Tibial artery (tissue), 4 donors: ENCODE measurements around the gene SCRN1.

ENCODE experiments used
- DNase-seq, 2 donors: peaks; one replicate each; pipeline ENCODE4 v3.0.0-alpha.2; 2019
- H3K27ac ChIP-seq, 2 donors: fragments of 200-600 bp; sonication (generic) in 1 of 2; 1 replicate in 1 of 2; 2 replicates in 1 of 2; pipeline ENCODE4 v1.5.1; 2018 to 2019; ENCODE audit warnings: mild to moderate bottlenecking in 1 of 2
- H3K27me3 ChIP-seq, 2 donors: fragments of 200-600 bp; sonication (generic) in 1 of 2; one replicate each; pipeline versions ENCODE4 v1.5.1 to v1.6.0; 2016 to 2019
- H3K36me3 ChIP-seq, 3 donors: fragments of 200-600 bp; sonication (generic) in 2 of 3; one replicate each; pipeline ENCODE4 v1.5.1; 2016 to 2019; ENCODE audit warnings: mild to moderate bottlenecking in 2 of 3
- H3K4me1 ChIP-seq, 4 donors: fragments of 200-600 bp; sonication (generic) in 2 of 4; 1 replicate in 3 of 4; 2 replicates in 1 of 4; pipeline ENCODE4 v1.5.1; 2016 to 2019
- H3K4me3 ChIP-seq, 2 donors: fragments of 200-600 bp; sonication (generic) in 1 of 2; 1 replicate in 1 of 2; 2 replicates in 1 of 2; pipeline ENCODE4 v1.5.1; 2018 to 2019; ENCODE audit warnings: mild to moderate bottlenecking in 2 of 2
- H3K9me3 ChIP-seq, 3 donors: fragments of 200-600 bp; sonication (generic) in 1 of 3; one replicate each; pipeline ENCODE4 v1.5.1; 2016 to 2019
- CTCF ChIP-seq, 2 experiments: fragments of 200-600 bp in 1 of 2; fragments of 450-650 bp in 1 of 2; IDR thresholded peaks; one replicate each; pipeline ENCODE4 v1.5.1; 2017 to 2019; ENCODE audit warnings: antibody characterized with exemption in 2 of 2, mild to moderate bottlenecking in 1 of 2, moderate library complexity in 1 of 2
- intact Hi-C: fragments of 100-400 bp; cut with DNase I; formaldehyde crosslinking; loops from one replicate; pipeline ENCODE4 v1.15.0; 2023; ENCODE audit warnings: low total_unique reads

SCRN1 gene

GRCh38 chr7:29977886-29978651 is 11.5 kb downstream of the SCRN1 start:
- intact Hi-C loops = no loop called here
- no peak for DNase-seq
- no peak overlapping the region for H3K27ac ChIP-seq
- H3K9me3 ChIP-seq = no peaks in the 10 kb centered on the region
- peaks cover 0 to 7% (median 0%) of the 10 kb centered on the region in 4 donors for H3K4me1 ChIP-seq
- no peak overlapping the region for H3K4me3 ChIP-seq
- no peaks in the 10 kb centered on the region for H3K36me3 ChIP-seq
- no peak for TF ChIP-seq CTCF (IDR thresholded peaks at IDR 0.05)
- no peaks in the 10 kb centered on the region for H3K27me3 ChIP-seq

GRCh38 chr7:29976673-29977415 is 12.8 kb downstream of the SCRN1 start:
- Histone ChIP-seq H3K4me3 (no peak overlapping the region), H3K27ac (no peak overlapping the region)
- no peak for DNase-seq

DNA sequence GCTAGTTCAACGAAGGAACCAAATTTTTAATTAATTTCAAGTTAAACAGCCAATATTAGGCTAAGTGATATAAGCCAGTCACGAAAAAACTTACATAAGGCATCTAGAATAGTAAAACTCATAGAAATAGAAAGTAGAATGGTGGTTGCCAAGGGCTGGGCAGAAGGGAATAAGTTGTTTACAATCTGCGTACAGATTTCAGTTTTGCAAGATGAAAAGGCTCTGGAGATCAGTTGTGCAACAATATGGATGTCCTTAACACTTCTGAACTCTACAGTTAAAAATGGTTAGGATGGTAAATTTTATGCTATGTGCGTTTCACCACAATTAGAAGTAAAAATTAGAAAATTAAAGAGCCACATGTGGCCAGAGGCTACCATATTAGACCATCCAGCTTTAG is 13.3 kb downstream of the SCRN1 start:
- Histone ChIP-seq H3K4me1 (peaks cover 0 to 7% (median 0%) of the 10 kb centered on the region in 4 donors), H3K27me3 (no peaks in the 10 kb centered on the region), H3K4me3 (no peak overlapping the region), H3K9me3 (no peaks in the 10 kb centered on the region), H3K27ac (no peak overlapping the region), H3K36me3 (no peaks in the 10 kb centered on the region)
- DNase-seq = no peak
- intact Hi-C loops = no loop called here
- TF ChIP-seq CTCF (IDR thresholded peaks at IDR 0.05) = no peak

More at GRCh38 chr7:29976673-29977415, 12.8 kb downstream of the SCRN1 start:
- Histone ChIP-seq H3K4me1 (peaks cover 0 to 7% (median 0%) of the 10 kb centered on the region in 4 donors), H3K9me3 (no peaks in the 10 kb centered on the region), H3K36me3 (no peaks in the 10 kb centered on the region), H3K27me3 (no peaks in the 10 kb centered on the region)
- intact Hi-C loops = no loop called here
- no peak for TF ChIP-seq CTCF (IDR thresholded peaks at IDR 0.05)

DNA sequence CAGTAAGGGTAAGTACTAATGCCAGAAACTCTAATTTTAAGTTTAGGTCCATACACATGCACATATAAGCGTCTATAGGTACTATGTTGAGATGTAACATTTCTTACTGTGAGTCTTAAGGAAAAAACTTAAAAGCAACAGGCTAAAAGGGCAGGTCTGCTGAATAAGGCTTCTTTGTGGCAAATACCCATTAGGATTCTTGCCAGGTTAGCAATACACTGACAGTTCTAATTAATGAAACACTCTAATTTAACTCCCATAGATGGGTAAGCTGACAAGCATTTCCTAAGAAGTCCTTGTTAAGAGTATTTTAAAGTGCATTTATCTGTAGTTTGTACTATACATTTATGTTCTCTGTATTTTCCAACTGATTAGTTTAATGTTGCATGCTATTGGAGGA is 14.0 kb downstream of the SCRN1 start:
- Histone ChIP-seq H3K4me1 (peaks cover 0 to 7% (median 0%) of the 10 kb centered on the region in 4 donors), H3K9me3 (no peaks in the 10 kb centered on the region), H3K27ac (no peak overlapping the region), H3K4me3 (no peak overlapping the region), H3K36me3 (no peaks in the 10 kb centered on the region), H3K27me3 (no peaks in the 10 kb centered on the region)
- TF ChIP-seq CTCF (IDR thresholded peaks at IDR 0.05) = no peak
- no peak for DNase-seq
- intact Hi-C loops = no loop called here

DNA sequence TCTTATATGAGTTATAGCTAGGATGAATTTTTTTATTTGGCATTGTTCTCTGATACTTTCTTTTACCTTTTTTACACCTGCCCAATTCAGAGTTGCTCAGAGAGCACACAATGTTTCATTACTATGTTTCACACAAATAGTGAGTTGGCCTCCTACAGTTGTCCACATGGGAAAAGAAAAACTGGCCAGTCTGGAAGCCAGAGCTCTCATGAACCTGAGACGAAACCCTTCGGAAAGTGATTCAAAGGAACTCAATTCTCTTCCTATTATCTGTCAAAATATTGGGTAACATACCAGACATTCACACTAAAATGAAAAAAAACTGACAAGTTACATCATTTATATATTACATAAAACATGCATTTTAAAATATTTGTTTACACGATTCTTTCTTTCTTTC is 15.3 kb downstream of the SCRN1 start:
- Histone ChIP-seq H3K4me1 (peaks cover 0 to 7% (median 0%) of the 10 kb centered on the region in 4 donors), H3K36me3 (no peaks in the 10 kb centered on the region), H3K27me3 (no peaks in the 10 kb centered on the region), H3K27ac (no peak overlapping the region), H3K4me3 (no peak overlapping the region), H3K9me3 (no peaks in the 10 kb centered on the region)
- DNase-seq = no peak
- TF ChIP-seq CTCF (IDR thresholded peaks at IDR 0.05) = no peak
- intact Hi-C loops = no loop called here
